Urinary bladder (tissue), 4 donors: Measurements from ENCODE around the gene SMARCAD1. TPM values are rescaled to one million over a fixed set of nuclear protein-coding genes. Genes with fewer than 3 reads are reported as not detected.

Experiments used
- DNase-seq: peaks from one replicate; pipeline ENCODE4 v3.0.0-alpha.2; 2015; ENCODE audit errors: extremely low spot score
- H3K27ac ChIP-seq: one replicate; pipeline ENCODE4 v1.5.1; 2013; ENCODE audit warnings: low read depth, mild to moderate bottlenecking, moderate library complexity
- H3K36me3 ChIP-seq: one replicate; pipeline ENCODE4 v1.6.1; 2013; ENCODE audit warnings: mild to moderate bottlenecking, moderate library complexity; ENCODE audit not compliant: insufficient read depth
- H3K4me1 ChIP-seq: one replicate; pipeline ENCODE4 v1.6.1; 2013; ENCODE audit warnings: mild to moderate bottlenecking, moderate library complexity; ENCODE audit not compliant: insufficient read depth
- H3K4me3 ChIP-seq: one replicate; pipeline ENCODE4 v1.5.1; 2013; ENCODE audit warnings: low read depth, low read length
- WGBS: extraction: QIAGEN DNeasy Blood & Tissue Kit; methylation state at CpG from one replicate; pipeline ENCODE4 v1.1.7; 2013; 5-methylcytosine and 5-hydroxymethylcytosine counted together
- polyA plus RNA-seq: library from polyadenylated mRNA; stranded (reverse); fragments of 200-250 nt; gene quantifications from one replicate; pipeline ENCODE4 v1.2.3, GENCODE V29; 2013
- total RNA-seq: library from RNA; depleted of rRNA; stranded (reverse); fragments of >200 nt; gene quantifications from one replicate; pipeline ENCODE4 v1.2.3, GENCODE V29; 2014
- donor health status: healthy with polysubstance abuse.
- donor health status: healthy.

SMARCAD1 gene
- total and polyA plus RNA-seq, 2 donors = 12.1 to 102 TPM

- Histone ChIP-seq H3K4me3 (no peak overlapping the region), H3K27ac (no peak overlapping the region), H3K4me1 (peaks cover 1% of the 10 kb centered on the region), H3K36me3 (peaks cover 2% of the 10 kb centered on the region)
- DNase-seq = no peak
- WGBS = 75% methylated on average over 2 of the region's 2 CpGs
Measured at GRCh38 chr4:94211861-94212260, 4.2 kb downstream of the SMARCAD1 start.

DNA sequence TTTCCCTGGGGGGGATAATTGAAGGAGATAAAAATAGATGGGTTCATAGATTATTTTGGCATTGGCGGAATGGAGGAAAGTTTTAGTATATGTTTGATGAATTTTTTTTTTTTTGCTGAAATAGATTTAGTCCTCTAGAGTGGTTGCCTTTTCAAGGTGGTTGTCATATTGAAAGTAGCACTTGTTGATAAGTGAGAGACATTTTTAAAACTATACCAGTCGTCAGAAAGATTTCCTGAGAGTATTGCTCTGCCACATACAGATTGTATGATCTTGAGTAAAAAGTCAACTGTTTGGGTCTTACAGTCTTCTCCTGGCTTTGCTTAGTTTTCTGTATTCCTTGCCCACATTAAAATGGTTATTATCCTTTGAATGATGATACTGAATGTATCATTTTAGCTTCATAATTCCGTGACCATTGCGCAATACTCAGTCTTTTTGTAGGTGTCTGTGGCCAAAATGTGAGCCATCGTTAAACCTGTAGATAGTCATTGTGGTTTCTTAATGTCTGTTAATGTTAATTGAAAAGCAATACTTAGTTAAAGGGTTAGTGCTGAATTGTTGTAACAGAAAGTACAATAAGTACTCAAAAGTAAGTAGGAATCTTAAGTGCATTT, 7.1 kb downstream of the SMARCAD1 start:
- no peak for DNase-seq
- Histone ChIP-seq H3K27ac (no peak overlapping the region), H3K36me3 (peaks cover 2% of the 10 kb centered on the region), H3K4me3 (no peak overlapping the region), H3K4me1 (peaks cover 1% of the 10 kb centered on the region)
- 90% methylated on average over 5 of the region's 5 CpGs for WGBS

GRCh38 chr4:94216394-94216793, 8.7 kb downstream of the SMARCAD1 start:
- 94% methylated on average over 3 of the region's 3 CpGs for WGBS
- H3K36me3 ChIP-seq = peaks cover 2% of the 10 kb centered on the region
- peaks cover 1% of the 10 kb centered on the region for H3K4me1 ChIP-seq
- no peak overlapping the region for H3K27ac ChIP-seq
- DNase-seq = no peak
- H3K4me3 ChIP-seq = no peak overlapping the region

- 87% methylated on average over 3 of the region's 3 CpGs for WGBS
- no peak for DNase-seq
- Histone ChIP-seq H3K27ac (no peak overlapping the region), H3K36me3 (peaks cover 2% of the 10 kb centered on the region), H3K4me3 (no peak overlapping the region), H3K4me1 (peaks cover 1% of the 10 kb centered on the region)
Measured at GRCh38 chr4:94219402-94219801, 11.7 kb downstream of the SMARCAD1 start.

- WGBS = 92% methylated on average over 1 of the region's 1 CpG
- Histone ChIP-seq H3K36me3 (no peaks in the 10 kb centered on the region), H3K4me3 (no peak overlapping the region), H3K4me1 (no peaks in the 10 kb centered on the region), H3K27ac (no peak overlapping the region)
- no peak for DNase-seq
Measured at GRCh38 chr4:94221916-94222315, 14.3 kb downstream of the SMARCAD1 start.

GRCh38 chr4:94225449-94225848, 17.8 kb downstream of the SMARCAD1 start:
- no peak overlapping the region for H3K4me3 ChIP-seq
- no peaks in the 10 kb centered on the region for H3K4me1 ChIP-seq
- DNase-seq = no peak
- no peaks in the 10 kb centered on the region for H3K36me3 ChIP-seq
- no peak overlapping the region for H3K27ac ChIP-seq

DNA sequence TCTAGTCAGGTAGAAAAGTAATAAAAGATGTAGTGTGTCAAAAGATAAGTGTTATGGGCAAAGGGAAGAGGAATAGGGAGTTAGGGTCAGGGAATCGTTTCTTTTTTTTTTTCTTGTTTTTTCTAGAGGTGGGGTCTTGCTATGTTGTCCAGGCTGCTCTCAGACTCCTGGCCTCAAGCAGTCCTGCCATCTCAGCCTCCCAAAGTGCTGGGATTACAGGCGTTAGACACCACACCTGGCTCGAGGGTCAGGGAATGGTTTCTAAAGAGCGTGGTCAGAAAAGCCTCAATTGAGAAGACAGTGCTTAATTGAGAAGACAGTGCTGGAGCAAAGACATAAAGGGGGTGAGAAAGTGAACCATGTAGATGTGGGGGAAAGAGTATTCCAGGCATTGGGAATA, 19.1 kb downstream of the SMARCAD1 start:
- Histone ChIP-seq H3K4me3 (no peak overlapping the region), H3K27ac (no peak overlapping the region), H3K36me3 (no peaks in the 10 kb centered on the region), H3K4me1 (no peaks in the 10 kb centered on the region)
- DNase-seq = no peak
- 97% methylated on average over 4 of the region's 4 CpGs for WGBS

DNA sequence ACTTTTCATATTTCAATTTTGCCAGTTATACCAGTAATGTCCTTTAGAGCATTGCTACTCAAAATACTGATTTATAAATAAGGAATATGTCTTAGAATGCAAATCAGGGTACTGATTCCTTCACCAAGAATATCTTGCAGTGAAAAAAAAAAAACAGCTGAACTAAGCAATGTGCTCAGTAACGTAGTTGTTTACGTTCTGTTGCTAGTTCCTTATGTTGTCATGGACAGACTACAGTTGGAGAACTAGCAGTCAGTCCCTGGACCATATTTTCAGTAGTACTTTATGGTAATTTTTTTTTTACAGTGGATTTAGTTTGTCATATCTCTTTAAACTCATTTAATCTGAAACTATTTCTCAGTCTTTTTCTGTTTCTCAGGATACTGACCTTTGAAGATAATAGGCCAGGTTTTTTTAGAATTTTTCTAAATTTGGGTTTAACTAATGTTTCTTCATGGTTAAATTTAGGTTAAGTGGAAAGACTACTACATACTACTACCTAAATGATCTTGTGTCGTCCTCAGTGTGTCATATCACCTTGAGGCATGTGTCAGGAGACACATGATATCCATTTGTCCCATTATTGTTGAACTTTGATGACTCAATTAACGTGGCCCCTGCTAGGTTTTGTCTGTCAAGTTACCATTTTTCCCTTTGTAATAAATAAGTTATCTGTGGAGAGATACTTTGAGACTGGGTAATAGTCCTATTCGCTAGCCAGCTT, 21.0 kb downstream of the SMARCAD1 start:
- no peak overlapping the region for H3K27ac ChIP-seq
- WGBS = 76% methylated on average over 5 of the region's 5 CpGs
- H3K4me1 ChIP-seq = no peaks in the 10 kb centered on the region
- DNase-seq = no peak
- H3K36me3 ChIP-seq = no peaks in the 10 kb centered on the region
- no peak overlapping the region for H3K4me3 ChIP-seq

- WGBS = 97% methylated on average over 6 of the region's 6 CpGs
- no peak overlapping the region for H3K27ac ChIP-seq
- H3K4me3 ChIP-seq = no peak overlapping the region
- no peaks in the 10 kb centered on the region for H3K36me3 ChIP-seq
- DNase-seq = no peak
- H3K4me1 ChIP-seq = no peaks in the 10 kb centered on the region
Measured at GRCh38 chr4:94232519-94232918, 24.9 kb downstream of the SMARCAD1 start.

DNA sequence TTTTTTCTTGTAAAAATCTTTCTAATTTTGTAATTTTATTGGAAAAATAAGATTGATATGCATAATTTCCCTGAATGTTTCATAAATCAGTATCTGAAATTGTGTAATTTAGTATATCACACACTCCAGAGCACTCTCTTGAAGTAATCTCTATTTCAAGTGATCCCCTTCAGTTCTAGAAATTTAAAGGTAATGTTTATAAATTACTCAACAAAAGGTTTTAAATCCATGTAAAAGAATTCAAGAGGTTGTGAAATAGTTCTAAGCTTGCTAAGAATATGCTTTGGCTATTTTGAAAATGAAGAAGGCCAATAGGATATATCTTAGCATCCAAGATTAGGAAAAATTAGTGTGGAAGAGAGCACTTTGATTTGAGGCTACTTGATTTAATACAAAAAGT, 28.2 kb downstream of the SMARCAD1 start:
- Histone ChIP-seq H3K4me1 (no peaks in the 10 kb centered on the region), H3K27ac (no peak overlapping the region), H3K36me3 (no peaks in the 10 kb centered on the region), H3K4me3 (no peak overlapping the region)
- DNase-seq = no peak

DNA sequence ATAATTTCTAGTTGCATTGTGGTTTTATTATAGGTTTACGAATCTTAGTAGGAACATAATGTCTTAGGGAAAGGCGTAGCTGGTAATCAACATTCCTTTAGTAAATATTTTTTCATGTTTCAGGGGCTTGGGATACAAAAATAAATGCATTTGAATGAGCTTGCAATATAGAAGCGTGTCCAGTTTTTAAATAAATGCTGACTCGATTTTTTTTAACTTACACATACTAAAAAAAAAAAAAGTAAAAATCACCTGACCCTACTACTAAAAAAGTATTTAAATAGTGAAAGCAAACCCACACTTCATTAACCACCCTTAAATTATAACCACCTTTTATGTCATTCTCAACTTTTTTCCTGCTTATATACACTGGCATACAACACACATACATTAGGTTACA, 29.6 kb downstream of the SMARCAD1 start:
- H3K36me3 ChIP-seq = no peaks in the 10 kb centered on the region
- no peak overlapping the region for H3K4me3 ChIP-seq
- H3K4me1 ChIP-seq = no peaks in the 10 kb centered on the region
- 93% methylated on average over 4 of the region's 4 CpGs for WGBS
- no peak for DNase-seq
- no peak overlapping the region for H3K27ac ChIP-seq

- WGBS = 71% methylated on average over 2 of the region's 2 CpGs
- peaks cover 2% of the 10 kb centered on the region for H3K36me3 ChIP-seq
- no peak for DNase-seq
Measured at GRCh38 chr4:94238160-94238559, 30.5 kb downstream of the SMARCAD1 start.

DNA sequence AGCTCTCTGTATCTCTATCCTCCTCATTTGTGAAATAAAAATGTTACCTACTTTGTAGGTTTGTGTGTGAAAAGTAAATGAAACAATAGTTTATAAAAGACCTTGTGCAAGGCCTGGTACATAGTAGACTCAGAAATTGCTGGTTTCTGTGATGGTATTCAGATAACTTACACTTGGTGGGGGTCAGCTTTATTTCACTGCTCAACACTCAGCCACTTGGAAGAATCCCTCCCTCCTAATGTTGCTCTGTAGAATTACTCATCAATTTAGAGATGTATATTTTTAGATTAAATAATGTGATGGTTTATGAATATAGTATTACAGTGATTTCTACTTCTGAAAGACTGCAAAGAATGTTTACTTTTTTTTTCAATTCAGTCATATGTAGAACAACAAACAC, 32.7 kb downstream of the SMARCAD1 start:
- Histone ChIP-seq H3K27ac (no peak overlapping the region), H3K36me3 (peaks cover 3% of the 10 kb centered on the region), H3K4me3 (no peak overlapping the region), H3K4me1 (no peaks in the 10 kb centered on the region)
- DNase-seq = no peak

More at GRCh38 chr4:94238160-94238559, 30.5 kb downstream of the SMARCAD1 start:
- Histone ChIP-seq H3K27ac (no peak overlapping the region), H3K4me1 (no peaks in the 10 kb centered on the region), H3K4me3 (no peak overlapping the region)

DNA sequence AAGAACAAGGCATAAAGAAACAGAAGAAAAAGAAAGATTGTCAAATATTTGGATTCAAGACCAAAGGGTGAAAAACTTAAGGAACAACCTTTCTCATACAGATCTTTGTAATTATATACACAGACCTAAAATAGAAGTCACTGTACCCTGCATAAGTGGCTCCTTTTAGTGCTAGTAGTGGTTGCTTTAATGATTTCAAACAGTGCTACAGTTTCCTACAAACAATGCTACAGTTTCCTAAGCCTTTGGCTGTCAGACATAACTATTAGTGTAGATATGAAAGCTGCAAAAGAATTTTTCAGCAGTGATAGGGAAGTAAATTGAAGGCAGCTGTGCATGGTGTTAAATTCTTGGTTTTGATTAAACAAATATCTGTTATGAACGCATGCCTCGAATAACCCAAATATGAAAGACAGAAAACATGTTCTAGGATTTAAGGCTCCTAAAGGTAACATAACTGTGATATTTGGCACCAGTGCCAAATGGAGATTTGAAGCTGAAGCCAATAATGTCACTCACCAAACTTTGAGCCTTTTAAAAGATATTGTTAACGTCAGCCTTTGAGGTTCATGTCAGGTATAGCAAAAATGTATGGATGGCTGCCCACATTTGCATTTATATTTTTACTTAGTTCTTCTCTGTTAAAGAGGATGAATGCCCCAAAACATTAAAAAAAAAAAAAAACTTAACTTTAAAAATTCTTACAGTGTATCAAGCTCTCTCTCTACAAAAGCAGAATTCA, 36.6 kb downstream of the SMARCAD1 start:
- WGBS = 70% methylated on average over 3 of the region's 3 CpGs
- Histone ChIP-seq H3K36me3 (peaks cover 3% of the 10 kb centered on the region), H3K27ac (no peak overlapping the region), H3K4me3 (no peak overlapping the region), H3K4me1 (no peaks in the 10 kb centered on the region)
- no peak for DNase-seq
